ENCODE data around the gene CPOX. TPM values are rescaled to one million over a fixed set of nuclear protein-coding genes. Genes with fewer than 3 reads are reported as not detected.
A peak's percentile ranks its signal among the peaks of the same experiment; 100 is the strongest.

The CPOX gene
- total RNA-seq, 1 experiment from 2014 or later = 58.9 TPM

DNA sequence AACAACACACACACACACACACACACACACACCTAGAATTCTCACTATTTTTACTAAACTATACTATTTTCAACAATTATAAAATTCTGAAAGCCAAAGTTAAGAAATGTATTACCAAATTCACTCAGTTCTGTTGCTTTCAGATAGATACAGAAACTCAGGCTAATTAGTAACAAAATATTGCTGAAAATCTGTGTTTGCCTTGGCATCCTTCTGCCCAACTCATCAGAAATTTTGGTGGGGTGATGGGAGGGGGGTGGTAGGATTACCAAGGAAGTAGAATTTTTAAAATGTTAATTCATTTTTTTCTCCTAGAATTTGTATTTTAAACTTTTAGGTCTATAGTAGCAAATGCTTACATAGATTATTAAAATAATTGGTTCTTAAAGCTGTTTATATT is 2.7 kb upstream of the CPOX start:
- no peak for DNase-seq (ENCODE audit: low read depth)

DNA sequence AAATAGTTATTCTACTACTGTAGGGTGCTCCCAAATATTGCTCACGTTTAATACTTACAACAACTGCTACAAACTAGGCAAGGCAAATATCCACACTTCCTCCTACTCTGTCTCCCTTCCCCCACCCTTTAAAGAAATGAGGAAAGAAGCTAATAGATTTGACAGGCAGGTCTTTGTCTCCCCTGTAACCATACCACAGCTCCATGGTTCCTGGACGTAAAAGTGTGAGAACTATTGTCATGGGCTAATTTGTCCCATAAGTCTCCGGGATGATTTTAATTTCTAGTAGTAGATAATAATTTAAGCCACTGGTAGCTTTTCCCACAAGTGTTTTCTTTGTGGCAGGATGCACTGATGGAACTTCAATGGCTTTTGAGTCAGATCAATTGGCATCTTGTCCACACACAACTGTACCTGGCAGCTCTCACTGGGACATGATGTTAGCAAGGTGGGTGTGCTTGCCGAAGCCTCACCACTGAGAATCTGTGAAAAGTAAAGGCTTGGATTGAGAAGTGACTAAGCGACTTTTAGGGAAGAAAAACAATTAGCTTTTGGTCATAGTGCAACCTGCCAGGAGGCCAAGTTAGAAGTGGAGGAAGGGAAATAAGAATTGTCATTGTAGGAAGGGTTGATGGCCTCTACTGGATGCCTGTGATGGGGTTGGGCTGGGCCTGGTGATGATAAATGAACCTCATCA is 1.4 kb upstream of the CPOX start:
- no peak for DNase-seq (ENCODE audit: low read depth)

DNA sequence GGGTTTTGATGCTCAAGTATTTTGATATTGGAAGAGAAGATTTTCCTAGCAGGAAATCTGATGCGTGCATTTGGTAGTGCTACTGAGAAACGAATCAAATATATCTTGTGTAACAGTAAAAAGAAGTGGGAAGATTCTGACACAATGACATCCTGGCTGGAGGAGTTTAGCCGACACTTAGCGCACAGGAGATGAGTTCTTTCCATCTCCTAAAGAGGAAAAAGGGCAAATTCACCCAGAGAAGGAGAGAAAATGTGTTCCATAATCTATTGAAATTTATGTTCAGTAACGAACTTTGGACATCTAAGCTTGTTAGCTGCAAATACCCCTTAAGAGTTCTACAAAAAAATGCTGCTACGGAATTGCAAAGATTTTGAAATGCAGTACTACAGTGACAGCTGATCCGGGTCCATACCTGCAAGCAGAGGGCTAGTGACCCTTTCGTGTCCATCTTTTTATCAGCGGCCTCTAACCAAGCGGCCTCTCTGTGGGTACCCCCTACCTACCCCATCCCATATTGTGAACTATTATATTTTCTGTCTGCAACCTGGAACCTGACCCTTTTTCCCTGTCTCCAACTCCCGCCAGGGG is 971 bp downstream of the CPOX start:
- DNase-seq (ENCODE audit: low read depth) = no peak

DNA sequence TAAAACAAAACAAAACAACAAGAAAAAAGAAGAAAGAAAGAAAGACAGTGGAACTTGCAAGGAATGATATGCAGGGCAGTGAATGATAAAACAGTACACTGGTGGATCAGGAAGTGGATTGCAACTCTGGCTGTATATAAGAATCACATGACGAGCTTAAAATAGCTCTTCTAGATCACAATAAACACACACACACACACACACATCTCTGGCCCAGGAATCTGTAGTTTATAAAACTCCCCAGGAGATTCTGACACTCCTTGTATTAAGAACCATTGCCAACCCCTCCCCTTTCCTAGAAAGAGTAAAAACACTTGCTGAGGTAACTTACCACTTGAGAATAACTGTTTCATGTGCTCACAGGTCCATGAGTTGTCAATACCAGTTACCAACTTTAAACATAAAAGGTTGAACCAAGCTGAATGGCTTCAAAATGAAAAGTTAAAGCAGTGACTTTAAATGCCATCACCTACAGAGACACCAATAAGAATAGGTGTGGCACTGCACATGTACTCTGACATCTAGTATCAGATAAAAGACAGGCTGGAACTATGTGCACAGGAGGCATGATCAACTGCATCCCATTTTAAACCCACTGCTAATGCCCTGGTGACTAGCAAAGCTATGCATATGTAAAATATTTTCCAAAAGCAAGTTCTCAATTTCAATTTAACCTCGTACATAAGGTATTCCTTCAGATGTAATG is 3.9 kb downstream of the CPOX start:
- no peak for DNase-seq (ENCODE audit: low read depth)

DNA sequence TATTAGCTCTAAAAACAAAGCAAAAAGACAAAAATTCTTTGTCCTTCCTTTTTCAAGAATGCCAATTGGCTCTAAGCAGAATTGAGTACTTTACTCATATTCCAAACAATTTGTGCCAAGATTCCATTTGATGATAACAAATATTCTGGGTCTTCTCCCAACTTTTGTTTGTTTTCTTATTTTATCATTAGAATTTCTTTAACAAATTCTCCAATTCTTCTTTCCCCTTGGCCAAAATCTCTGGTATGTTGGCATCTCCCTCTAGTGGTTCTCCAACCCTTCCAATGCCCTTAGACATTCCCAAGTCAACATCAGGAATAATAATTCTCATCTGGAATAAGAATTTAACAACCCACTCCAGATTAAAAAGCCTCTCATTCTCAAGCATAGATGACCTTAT is 5.3 kb downstream of the CPOX start:
- DNase-seq (ENCODE audit: low read depth) = no peak

DNA sequence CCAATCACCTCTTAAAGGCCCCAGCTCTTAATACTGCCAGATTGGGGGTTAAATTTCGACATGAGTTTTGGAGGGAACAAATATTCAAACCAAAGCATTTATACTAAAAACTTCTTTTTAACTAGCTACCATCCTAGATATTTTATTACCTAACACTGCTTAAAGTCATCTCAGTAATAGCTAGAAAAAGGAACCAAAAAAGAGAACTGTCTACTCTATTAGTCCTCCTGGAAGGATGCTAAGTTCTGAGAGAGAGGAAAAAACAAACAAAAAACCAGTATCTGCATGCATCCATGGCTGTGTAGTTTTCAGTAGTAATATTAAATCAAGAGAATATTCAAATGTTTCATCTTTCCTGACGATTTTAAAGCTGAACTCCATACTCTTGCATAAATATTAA is 5.8 kb downstream of the CPOX start:
- DNase-seq (ENCODE audit: low read depth) = no peak

DNA sequence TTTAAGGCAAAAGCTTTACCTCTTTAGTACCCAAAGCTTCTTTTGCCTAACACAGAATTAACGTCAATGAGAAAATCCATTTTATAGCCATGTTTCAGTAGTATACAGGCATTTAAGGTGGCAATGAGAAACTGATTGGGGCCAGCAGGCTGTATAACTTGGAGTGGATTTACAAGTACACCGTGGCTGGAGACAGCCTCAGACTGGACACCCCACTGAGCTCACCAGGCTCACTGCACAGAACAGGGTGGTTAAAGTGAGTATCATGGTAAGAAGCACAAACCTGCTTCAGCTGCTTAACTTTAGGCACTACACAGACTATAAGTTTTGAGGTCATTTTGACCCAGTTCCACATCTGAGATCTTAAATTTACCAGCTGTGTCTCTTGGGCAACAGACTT is 8.9 kb downstream of the CPOX start:
- DNase-seq (ENCODE audit: low read depth) = no peak

DNA sequence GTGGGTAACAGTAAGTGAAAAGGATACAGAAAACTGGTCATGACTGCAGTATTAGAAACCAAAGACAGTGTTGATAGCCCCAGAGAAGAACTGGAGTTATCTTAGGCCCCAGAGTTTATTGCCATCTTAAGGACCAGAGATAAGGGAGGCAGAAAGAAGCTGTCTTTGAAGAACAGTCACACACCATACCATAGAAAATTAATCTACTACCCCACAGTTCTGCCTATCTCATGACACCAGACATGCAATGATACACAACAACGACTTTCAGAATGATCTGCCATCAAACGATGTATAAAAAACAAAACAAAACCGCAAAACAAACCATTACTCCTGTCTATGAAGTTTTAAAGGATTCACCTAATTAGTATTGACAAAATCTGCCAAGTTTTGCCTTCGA is 9.6 kb downstream of the CPOX start:
- no peak for DNase-seq (ENCODE audit: low read depth)

DNA sequence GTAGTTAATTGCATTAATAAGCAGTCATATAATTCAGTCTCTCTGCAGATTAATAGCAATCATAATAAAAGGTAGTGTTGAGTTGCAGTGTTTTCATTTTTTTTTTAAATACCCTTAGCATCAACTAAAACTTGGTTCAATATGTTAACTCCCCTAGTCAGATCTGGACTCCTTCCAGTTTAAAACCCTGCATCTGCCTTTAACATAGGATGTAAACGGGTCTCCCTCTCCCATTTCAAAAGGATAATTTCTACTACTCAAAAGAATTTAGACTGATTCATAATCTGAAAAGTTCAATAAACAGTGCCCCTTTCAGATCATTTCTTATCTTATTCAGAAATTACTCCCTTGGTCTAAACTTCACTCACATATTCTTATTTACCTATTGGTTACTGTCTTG is 11.4 kb downstream of the CPOX start:
- no peak for DNase-seq (ENCODE audit: low read depth)

DNA sequence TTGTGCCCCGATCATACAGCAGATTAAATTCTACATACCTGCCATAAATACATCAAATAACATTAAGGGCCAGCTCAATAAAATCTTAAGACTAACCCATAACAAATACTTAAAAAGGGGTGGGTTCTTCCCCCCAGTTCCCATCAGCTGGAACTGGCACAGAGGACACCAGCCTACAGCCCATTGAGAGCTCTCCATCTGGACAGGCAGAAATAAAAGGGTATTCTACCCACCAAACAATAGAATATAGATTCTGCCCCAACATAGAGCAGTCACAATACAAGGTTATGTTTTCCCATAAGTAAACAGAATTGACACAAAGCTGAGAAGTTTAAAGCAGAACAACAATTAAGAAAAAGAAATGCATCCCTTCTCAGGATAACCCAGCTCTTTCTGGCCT is 11.9 kb downstream of the CPOX start:
- no peak for DNase-seq (ENCODE audit: low read depth)

DNA sequence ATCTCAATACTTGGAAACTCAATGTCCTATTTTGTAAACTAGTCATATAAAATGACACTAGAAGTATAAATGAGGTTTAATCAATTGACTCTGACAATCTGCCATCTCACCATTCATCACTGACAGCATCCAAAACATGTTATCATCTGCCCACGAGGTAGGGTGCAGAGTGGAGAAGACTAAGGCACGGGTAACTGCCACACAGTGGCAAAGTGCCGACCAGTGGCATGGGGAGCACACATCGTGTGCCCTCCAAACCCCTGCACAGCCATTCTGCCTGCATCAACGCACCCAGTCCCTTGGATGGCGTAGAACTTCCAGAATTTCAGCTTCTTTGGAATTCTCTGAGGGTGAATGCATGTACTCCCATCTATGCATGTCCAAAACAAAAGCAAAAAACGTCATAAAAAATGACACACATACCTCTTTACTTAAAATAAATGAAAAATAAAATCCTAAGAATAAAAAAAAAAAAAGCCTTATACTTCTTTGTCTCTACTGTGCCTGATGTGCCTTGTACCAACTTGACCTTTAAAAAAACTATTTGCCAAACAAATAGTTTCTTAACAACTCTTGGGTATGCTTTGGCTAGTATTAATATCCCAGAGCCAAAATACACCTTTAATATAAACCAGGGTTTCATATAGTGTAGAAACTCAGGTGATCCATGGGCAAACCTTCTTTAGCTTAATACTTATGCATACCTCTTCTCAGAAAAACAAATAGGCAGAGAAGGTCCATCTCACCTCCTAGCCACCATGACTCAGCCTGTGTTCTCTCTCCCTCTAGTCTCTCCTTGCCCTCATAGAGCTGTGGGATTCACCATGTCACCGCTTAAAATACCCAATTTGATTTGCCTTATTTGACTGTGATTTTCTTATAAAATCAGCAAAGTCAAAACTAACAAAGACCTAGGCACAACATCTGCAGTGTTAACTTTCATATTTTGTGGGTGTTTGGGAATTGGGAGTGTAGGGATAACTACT is 12.7 kb downstream of the CPOX start:
- no peak for DNase-seq (ENCODE audit: low read depth)

DNA sequence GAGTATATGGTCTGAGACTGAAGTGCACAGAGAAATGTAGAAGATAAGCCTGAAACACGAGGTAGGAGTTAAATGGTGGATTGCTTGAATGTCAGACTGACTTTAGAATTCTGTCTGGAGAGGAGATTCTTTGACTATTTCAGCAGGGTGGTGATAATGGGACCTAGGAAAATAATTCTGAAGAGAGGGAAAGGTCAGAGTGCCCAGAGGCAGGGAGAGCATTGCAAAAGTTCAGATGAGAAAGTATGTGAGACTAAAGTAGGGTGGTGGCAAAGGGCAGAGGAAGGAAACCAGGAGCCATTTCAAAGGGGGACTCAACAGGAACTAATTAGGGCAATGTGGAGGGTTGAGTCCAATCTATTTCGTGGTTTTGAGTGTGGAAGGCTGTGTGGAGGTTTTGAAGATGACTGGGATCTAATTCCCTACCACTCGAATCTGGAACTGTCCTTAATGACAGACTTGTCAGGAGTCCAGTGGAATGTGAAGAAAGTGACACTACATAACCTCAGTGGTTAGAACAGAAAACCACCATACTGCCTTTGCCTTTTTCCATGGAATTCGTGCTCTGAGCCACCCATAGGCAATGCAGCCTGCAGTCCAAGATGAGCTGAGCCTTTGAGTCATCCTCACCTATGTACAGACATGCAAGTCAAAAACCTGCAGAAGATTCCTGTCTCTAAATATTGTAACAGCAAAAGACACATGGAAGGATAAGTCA is 16.1 kb downstream of the CPOX start:
- DNase-seq (ENCODE audit: low read depth) = peak; percentile 47

DNA sequence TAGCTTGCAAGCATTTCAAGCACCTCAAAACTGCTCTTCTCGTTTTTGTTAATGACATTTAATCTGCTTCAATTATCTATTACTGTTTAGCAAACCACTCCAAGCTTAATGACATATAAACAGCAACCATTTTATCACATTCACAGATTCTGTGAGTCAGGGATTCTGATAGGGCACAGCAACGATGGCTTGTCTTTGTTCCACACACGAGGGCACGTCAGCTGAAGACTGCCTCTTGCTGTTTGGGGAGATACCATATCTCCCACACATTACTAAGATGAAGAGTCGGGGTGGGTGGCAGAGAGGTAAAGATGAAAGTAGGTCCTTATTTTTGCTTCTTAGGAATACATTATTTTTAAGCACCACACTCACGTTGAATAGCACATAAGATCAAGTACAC is 19.3 kb downstream of the CPOX start:
- DNase-seq (ENCODE audit: low read depth) = no peak

DNA sequence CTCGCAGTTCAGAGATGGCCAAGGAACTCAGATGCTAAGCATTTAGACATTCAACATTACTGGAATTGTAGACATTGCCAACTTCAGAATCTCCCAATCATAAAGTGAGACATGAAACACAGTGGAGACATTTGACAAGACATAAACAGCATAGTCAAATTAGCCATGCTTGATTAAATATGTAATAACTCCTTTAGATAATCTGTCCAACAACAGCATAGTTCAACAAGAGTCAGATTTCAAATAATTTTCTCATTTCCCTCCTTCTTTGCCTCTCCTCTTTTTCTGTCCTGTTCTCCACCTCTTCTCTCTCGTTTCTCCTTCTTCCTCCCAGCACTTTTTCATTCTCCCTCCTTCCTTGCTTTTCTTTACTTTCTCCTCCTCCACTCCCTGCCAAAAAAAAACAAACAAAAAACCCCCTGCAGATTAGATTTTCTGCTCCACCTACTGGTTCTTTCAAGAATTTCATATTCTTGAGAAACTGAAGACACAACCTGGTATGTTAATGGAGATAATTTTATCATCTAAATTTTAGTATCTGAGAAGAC is 20.2 kb downstream of the CPOX start:
- DNase-seq (ENCODE audit: low read depth) = peak; percentile 37

DNA sequence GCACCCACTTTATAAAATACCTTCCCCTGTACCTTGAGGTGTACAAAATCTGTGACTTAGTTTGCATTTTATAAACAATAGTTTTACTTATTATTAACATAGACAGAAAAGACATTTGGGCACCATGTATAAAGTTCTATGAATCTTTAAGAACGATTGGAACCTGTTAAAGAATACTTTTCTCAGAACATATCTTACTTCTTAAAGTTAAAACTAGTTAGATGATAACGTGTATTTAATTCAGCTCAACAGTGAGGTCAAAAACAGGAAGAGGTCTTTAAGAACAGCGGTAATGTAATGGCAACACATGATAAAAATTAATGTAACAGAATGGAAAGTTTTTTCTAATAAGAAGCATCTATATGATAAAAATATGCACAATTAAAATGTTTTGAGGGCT is 25.0 kb downstream of the CPOX start:
- DNase-seq (ENCODE audit: low read depth) = no peak

DNA sequence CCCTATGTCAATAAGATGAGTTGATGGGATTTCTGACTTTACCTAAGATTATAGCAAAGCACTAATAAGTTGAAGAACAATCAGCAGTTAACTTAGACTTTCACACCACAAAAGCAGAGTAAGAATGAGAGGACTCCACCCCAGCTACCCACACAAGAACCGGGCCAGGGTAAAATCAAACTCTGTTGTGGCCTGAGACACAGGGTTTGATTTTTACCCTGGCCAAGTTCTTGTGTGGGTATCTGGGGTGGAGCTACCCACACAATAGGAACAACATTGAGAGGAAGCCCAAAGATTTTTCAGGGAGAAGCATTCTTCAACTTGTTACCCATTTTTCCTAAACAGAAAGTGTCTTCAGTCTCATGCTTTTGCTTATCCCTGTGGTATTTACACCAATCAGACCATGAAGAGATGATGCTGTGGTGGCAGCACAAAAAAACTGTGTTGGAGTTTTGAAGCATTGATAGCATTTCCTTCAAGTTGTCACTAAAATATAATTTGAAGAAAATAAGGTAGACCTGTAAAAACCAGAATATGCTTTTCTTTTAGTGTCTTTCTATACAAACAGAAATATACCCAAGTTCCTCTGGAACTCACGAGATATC is 25.6 kb downstream of the CPOX start:
- no peak for DNase-seq (ENCODE audit: low read depth)

DNA sequence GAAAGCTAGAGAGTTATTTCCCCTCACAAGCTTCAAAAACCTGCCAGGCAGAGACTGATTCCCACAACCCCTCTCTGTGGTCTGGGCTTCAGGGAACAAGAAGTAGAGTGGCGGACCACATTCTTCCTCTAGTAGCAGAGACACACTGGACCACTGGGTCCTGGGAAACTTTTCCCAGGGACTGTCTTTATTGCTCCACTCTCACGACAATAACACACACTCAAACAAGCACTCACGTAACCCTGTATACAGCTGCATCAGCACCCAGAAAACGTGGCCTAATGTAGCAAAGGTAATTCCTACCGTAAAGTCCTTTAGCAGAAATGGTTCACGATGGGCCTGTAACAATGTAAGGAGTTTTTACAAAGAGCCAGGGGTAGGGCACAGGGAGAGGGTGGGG is 27.6 kb downstream of the CPOX start:
- no peak for DNase-seq (ENCODE audit: low read depth)

DNA sequence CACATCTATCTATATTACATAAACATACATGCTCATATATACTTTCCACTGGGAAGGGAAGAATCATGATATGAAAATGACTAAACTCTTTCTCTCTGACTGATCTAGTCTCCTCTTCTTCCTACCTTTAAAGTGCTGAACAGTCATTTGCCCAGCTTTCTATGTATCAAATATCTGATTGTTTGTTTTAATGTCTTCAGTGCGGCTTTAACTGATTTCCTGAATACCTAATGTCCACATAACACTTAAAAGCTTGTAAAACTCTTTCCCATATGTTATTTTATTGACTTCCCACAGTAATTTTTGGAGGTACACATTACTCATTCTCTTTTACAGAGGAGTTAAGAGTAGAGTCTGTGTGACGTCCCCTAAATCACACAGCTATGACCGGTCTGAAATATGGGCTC is 28.2 kb downstream of the CPOX start:
- DNase-seq (ENCODE audit: low read depth) = peak; percentile 49

DNA sequence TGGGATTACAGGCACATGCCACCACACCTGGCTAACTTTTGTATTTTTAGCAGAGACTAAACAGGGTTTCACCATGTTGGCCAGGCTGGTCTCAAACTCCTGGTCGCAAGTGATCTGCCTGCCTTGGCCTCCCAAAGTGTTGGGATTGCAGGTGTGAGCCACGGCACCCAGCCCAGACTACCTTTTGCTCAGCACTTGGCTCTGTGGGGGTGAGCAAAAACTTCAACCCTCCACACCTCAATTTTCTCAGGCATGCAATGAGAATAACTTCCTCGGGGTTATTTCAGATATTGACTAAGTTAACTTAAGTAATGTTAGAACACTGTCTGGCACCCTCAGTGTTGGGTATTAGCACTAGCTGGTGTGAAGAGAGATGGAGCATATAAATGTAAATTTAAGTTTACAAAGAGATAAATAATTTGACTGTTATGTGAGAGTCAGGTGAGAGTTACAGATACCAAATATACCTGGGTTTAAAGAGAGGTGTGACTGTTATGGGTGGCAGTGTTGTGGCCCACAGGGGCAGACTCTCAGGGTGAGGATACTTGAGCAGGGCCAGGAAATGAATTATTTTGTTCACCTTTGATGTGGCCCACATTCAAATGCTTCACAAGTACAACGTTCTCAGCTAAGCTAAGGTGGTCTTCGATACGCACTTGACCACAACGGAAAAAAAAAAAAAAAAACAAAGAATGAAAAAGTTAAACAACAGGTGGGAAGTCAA is 29.0 kb downstream of the CPOX start:
- no peak for DNase-seq (ENCODE audit: low read depth)

DNA sequence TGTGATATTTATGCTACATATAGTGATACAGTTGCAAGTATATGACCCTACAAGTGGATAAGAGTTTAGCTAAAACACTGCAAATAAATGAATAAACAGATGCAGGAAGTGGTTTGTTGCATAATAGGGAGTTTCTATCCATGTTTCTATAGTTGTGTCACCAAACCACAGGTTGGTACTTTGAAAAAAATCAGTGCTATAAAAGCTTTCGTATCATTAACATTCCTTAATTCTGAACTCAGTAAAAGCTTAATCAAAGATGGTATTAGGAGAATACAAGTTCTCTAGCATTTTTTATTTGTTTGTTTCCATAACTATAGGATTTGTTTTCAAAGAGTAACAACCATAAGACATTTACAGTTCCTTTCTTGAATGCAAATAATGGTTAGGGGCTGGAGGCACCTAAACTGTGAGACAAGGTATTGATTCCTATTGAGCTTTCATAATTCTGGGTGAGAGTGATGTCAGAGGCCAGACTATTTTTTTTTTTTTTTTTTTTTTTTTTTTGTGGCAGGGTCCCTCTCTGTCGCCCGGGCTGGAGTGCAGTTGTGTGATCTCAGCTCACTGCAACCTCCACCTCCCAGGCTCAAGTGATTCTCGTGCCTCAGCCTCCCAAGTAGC is 29.6 kb downstream of the CPOX start:
- peak; percentile 48 for DNase-seq (ENCODE audit: low read depth)
